HepG2 (cell line): Measurements from ENCODE around the gene NDOR1.

Source experiments
- CEBPG ChIP-seq: IDR thresholded peaks from 2 replicates; pipeline ENCODE4 v1.6.1; 2016
- CTCF ChIP-seq: sonication (generic); formaldehyde crosslinking; IDR thresholded peaks from 2 replicates; pipeline ENCODE4 v1.5.0; 2020; ENCODE audit warnings: mild to moderate bottlenecking, missing genetic modification reagents, moderate library complexity
- KDM1A ChIP-seq: IDR thresholded peaks from 2 replicates; pipeline ENCODE4 v1.6.1; 2016; ENCODE audit warnings: missing compliant biosample characterization
- MTA3 ChIP-seq: sonication (generic); formaldehyde crosslinking; IDR thresholded peaks from 2 replicates; pipeline ENCODE4 v1.4.0; 2020; ENCODE audit warnings: missing genetic modification reagents
- MTF1 ChIP-seq: sonication (generic); formaldehyde crosslinking; IDR thresholded peaks from 2 replicates; pipeline ENCODE4 v1.5.0; 2020; ENCODE audit warnings: missing genetic modification reagents
- POLR2A ChIP-seq, 2 experiments: IDR thresholded peaks; 2 replicates each; pipeline ENCODE4 v1.6.1; 2011; ENCODE audit warnings: low read depth in 2 of 2, low read length in 2 of 2, mild to moderate bottlenecking in 1 of 2, moderate library complexity in 1 of 2; ENCODE audit not compliant: insufficient read depth in 1 of 2
- SAP130 ChIP-seq: IDR thresholded peaks from 2 replicates; pipeline ENCODE4 v1.6.1; 2016; ENCODE audit warnings: low read depth
- ZBTB10 ChIP-seq: sonication (generic); formaldehyde crosslinking; IDR thresholded peaks from 2 replicates; pipeline ENCODE4 v1.4.0; 2020; ENCODE audit warnings: missing genetic modification reagents, borderline replicate concordance
- ZNF274 ChIP-seq: sonication (generic); formaldehyde crosslinking; IDR thresholded peaks from 2 replicates; pipeline ENCODE4 v1.5.1; 2020; ENCODE audit warnings: mild to moderate bottlenecking, missing genetic modification reagents

GRCh38 chr9:137178201-137178938 lies 27.1 kb upstream of the NDOR1 start:
- TF ChIP-seq KDM1A (no peak), POLR2A (IDR thresholded peaks at IDR 0.05; ENCODE audit: insufficient read depth in 1 of 2, low read depth in 2 of 2, low read length in 2 of 2) (no peak), MTA3 (no peak), CTCF (CRISPR knock-in tag) (no peak), ZBTB10 (CRISPR knock-in tag) (no peak), MTF1 (CRISPR knock-in tag) (no peak), ZNF274 (CRISPR knock-in tag) (no peak), SAP130 (no peak), CEBPG (CRISPR knock-in tag) (no peak)
